GM23248 (cell line): ENCODE data around the gene GNAT3.

Experiments used
- EZH2 ChIP-seq: fragments of 200-600 bp; sonication (generic); IDR thresholded peaks from 2 replicates; pipeline ENCODE4 v1.6.1; 2018; ENCODE audit warnings: antibody characterized with exemption, mild to moderate bottlenecking; ENCODE audit not compliant: insufficient read depth, poor library complexity, severe bottlenecking
- EZH2phosphoT487 ChIP-seq: fragments of 200-600 bp; sonication (generic); IDR thresholded peaks from 2 replicates; pipeline ENCODE4 v1.6.1; 2018; ENCODE audit warnings: antibody characterized with exemption, moderate library complexity, mild to moderate bottlenecking, low read depth; ENCODE audit not compliant: insufficient read depth

DNA sequence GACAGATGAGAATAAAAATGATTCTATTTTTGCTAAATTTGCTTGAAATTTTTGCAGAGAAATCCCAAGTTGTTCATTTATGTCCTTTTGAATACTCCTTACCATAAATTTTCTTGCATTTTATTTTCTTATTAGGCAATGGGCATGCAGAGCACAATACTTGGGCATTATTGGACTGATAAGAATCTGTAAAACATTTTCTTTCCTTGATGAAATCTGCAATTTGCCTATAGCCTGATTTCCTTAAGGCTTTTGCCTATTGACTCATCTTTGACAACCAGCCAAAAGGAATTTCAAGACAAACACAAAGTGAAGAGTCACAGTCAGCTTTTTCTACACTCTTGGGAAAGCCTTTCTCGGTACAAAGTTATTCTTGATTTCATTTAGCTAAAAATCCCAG, 30.5 kb upstream of the GNAT3 start:
- no peak for TF ChIP-seq EZH2
- peak; percentile 84; the same call in 1 of the 2 replicates for TF ChIP-seq EZH2phosphoT487
